Small intestine (tissue), 7 donors: ENCODE measurements around the gene PCSK6. TPM values are rescaled to one million over a fixed set of nuclear protein-coding genes. Genes with fewer than 3 reads are reported as not detected.

Experiments
- DNase-seq, 2 donors: peaks; one replicate each; pipeline versions ENCODE4 v3.0.0 to v3.0.0-alpha.2; 2013
- FAIRE-seq: peaks from 2 replicates; lab custom pipeline; 2012; peaks lifted over from hg19 to GRCh38; lab: Jason Lieb, UNC
- H3K27ac ChIP-seq, 3 donors: one replicate each; pipeline ENCODE4 v1.5.1; 2013; ENCODE audit warnings: low read length in 2 of 3, mild to moderate bottlenecking in 2 of 3, control low read depth in 1 of 3, inconsistent platforms in 1 of 3, low read depth in 1 of 3, moderate library complexity in 1 of 3
- H3K27me3 ChIP-seq, 3 donors: one replicate each; pipeline ENCODE4 v1.6.1; 2013; ENCODE audit warnings: low read length in 3 of 3, inconsistent platforms in 1 of 3; ENCODE audit not compliant: control insufficient read depth in 3 of 3, insufficient read depth in 3 of 3
- H3K36me3 ChIP-seq, 3 donors: one replicate each; pipeline ENCODE4 v1.6.1; 2013; ENCODE audit warnings: low read length in 3 of 3, inconsistent platforms in 1 of 3, low read depth in 1 of 3, mild to moderate bottlenecking in 1 of 3, moderate library complexity in 1 of 3; ENCODE audit not compliant: control insufficient read depth in 3 of 3, insufficient read depth in 2 of 3
- H3K4me1 ChIP-seq, 3 donors: one replicate each; pipeline ENCODE4 v1.6.1; 2013; ENCODE audit warnings: low read length in 2 of 3, inconsistent platforms in 1 of 3, low read depth in 1 of 3, mild to moderate bottlenecking in 1 of 3, moderate library complexity in 1 of 3; ENCODE audit not compliant: control insufficient read depth in 3 of 3, insufficient read depth in 2 of 3
- H3K4me3 ChIP-seq, 3 donors: one replicate each; pipeline ENCODE4 v1.5.1; 2013; ENCODE audit warnings: low read length in 3 of 3, control low read depth in 1 of 3, inconsistent platforms in 1 of 3, low read depth in 1 of 3, mild to moderate bottlenecking in 1 of 3, moderate library complexity in 1 of 3
- H3K9me3 ChIP-seq, 2 donors: one replicate each; pipeline ENCODE4 v1.6.1; 2013; ENCODE audit warnings: low read depth in 1 of 2, low read length in 1 of 2; ENCODE audit not compliant: control insufficient read depth in 2 of 2, insufficient read depth in 1 of 2
- WGBS, 3 donors: extraction: QIAGEN DNeasy Blood & Tissue Kit; methylation state at CpG; one replicate each; pipeline ENCODE4 v1.1.7; 2013; 5-methylcytosine and 5-hydroxymethylcytosine counted together
- polyA plus RNA-seq, 4 donors: library from polyadenylated mRNA; stranded (reverse) in 3 of 4; unstranded in 1 of 4; fragments of 200-250 nt in 3 of 4; fragments of 120-200 nt in 1 of 4; gene quantifications; one replicate each; pipeline versions ENCODE4 v1.2.1 to v1.2.3, GENCODE V29; 2013
- donor health status: healthy with polysubstance abuse.
- donor health status: control.
- donor health status: control.
- donor health status: Bipolar disorder and iron deficiency.
- donor health status: healthy.

Gene PCSK6
- polyA plus RNA-seq, 4 donors = 0.67 to 26.2 (median 6.5) TPM

GRCh38 chr15:101526442-101526841 is 36.9 kb upstream of the PCSK6 start:
- no peaks in the 10 kb centered on the region for H3K27me3 ChIP-seq
- no peak for FAIRE-seq
- DNase-seq = no peak
- no peak overlapping the region for H3K4me3 ChIP-seq
- 83 to 88% (median 86%) methylated on average over 13 of the region's 13 CpGs for WGBS, 3 donors
- no peak overlapping the region for H3K27ac ChIP-seq
- H3K4me1 ChIP-seq = peaks cover 0 to 18% (median 0%) of the 10 kb centered on the region in 3 donors
- no peaks in the 10 kb centered on the region for H3K36me3 ChIP-seq
- H3K9me3 ChIP-seq = no peaks in the 10 kb centered on the region

GRCh38 chr15:101526021-101526420 is 36.5 kb upstream of the PCSK6 start:
- no peak overlapping the region for H3K27ac ChIP-seq
- no peak overlapping the region for H3K4me3 ChIP-seq
- DNase-seq (no peak), FAIRE-seq (no peak)
- H3K36me3 ChIP-seq = no peaks in the 10 kb centered on the region
- H3K4me1 ChIP-seq = peaks cover 0 to 18% (median 0%) of the 10 kb centered on the region in 3 donors
- 85 to 91% (median 87%) methylated on average over 8 of the region's 8 CpGs for WGBS, 3 donors
- no peaks in the 10 kb centered on the region for H3K27me3 ChIP-seq
- no peaks in the 10 kb centered on the region for H3K9me3 ChIP-seq

- WGBS, 3 donors = 80 to 90% (median 84%) methylated on average over 10 of the region's 10 CpGs
- Histone ChIP-seq H3K36me3 (no peaks in the 10 kb centered on the region), H3K9me3 (no peaks in the 10 kb centered on the region), H3K27me3 (no peaks in the 10 kb centered on the region), H3K4me1 (peaks cover 0 to 18% (median 0%) of the 10 kb centered on the region in 3 donors), H3K4me3 (no peak overlapping the region), H3K27ac (no peak overlapping the region)
- DNase-seq (no peak), FAIRE-seq (no peak)
These were observed 35.7 kb upstream of the PCSK6 start for GRCh38 chr15:101525087-101525669.

GRCh38 chr15:101523560-101523940 is 34.0 kb upstream of the PCSK6 start:
- H3K27me3 ChIP-seq = peaks cover 0 to 2% (median 0%) of the 10 kb centered on the region in 3 donors
- 79 to 87% (median 85%) methylated on average over 8 of the region's 8 CpGs for WGBS, 3 donors
- FAIRE-seq (no peak), DNase-seq (no peak)
- H3K36me3 ChIP-seq = no peaks in the 10 kb centered on the region
- H3K27ac ChIP-seq = no peak overlapping the region
- peaks cover 0 to 12% (median 0%) of the 10 kb centered on the region in 3 donors for H3K4me1 ChIP-seq
- no peak overlapping the region for H3K4me3 ChIP-seq
- H3K9me3 ChIP-seq = no peaks in the 10 kb centered on the region

GRCh38 chr15:101522621-101523559 is 33.4 kb upstream of the PCSK6 start:
- DNase-seq (no peak), FAIRE-seq (no peak)
- Histone ChIP-seq H3K36me3 (no peaks in the 10 kb centered on the region), H3K4me3 (no peak overlapping the region), H3K9me3 (no peaks in the 10 kb centered on the region), H3K27ac (peak overlapping the region in 1 of 3 donors; percentile 17), H3K4me1 (peaks cover 0 to 5% (median 0%) of the 10 kb centered on the region in 3 donors), H3K27me3 (peaks cover 0 to 2% (median 0%) of the 10 kb centered on the region in 3 donors)
- 86 to 89% (median 87%) methylated on average over 18 of the region's 18 CpGs for WGBS, 3 donors

GRCh38 chr15:101522091-101522490 is 32.6 kb upstream of the PCSK6 start:
- no peaks in the 10 kb centered on the region for H3K36me3 ChIP-seq
- no peaks in the 10 kb centered on the region for H3K4me1 ChIP-seq
- H3K27ac ChIP-seq = peak overlapping the region in 1 of 3 donors; percentile 17
- FAIRE-seq (no peak), DNase-seq (no peak)
- H3K9me3 ChIP-seq = peaks cover 0 to 3% of the 10 kb centered on the region in 2 donors
- no peak overlapping the region for H3K4me3 ChIP-seq
- WGBS, 3 donors = 73 to 89% (median 85%) methylated on average over 11 of the region's 11 CpGs
- peaks cover 0 to 2% (median 0%) of the 10 kb centered on the region in 3 donors for H3K27me3 ChIP-seq

GRCh38 chr15:101521591-101521990 is 32.1 kb upstream of the PCSK6 start:
- Histone ChIP-seq H3K9me3 (peaks cover 0 to 4% of the 10 kb centered on the region in 2 donors), H3K4me1 (no peaks in the 10 kb centered on the region), H3K27me3 (peaks cover 0 to 2% (median 0%) of the 10 kb centered on the region in 3 donors), H3K27ac (no peak overlapping the region), H3K36me3 (no peaks in the 10 kb centered on the region), H3K4me3 (no peak overlapping the region)
- DNase-seq (peak in 1 of 2 donors; percentile 46), FAIRE-seq (no peak)
- WGBS, 3 donors = 5 to 9% (median 6%) methylated on average over 5 of the region's 5 CpGs

- H3K4me3 ChIP-seq = no peak overlapping the region
- H3K27ac ChIP-seq = no peak overlapping the region
- H3K27me3 ChIP-seq = peaks cover 0 to 2% (median 0%) of the 10 kb centered on the region in 3 donors
- 60 to 64% (median 60%) methylated on average over 3 of the region's 3 CpGs for WGBS, 3 donors
- H3K9me3 ChIP-seq = peaks cover 0 to 4% of the 10 kb centered on the region in 2 donors
- DNase-seq (no peak), FAIRE-seq (no peak)
- no peaks in the 10 kb centered on the region for H3K4me1 ChIP-seq
- no peaks in the 10 kb centered on the region for H3K36me3 ChIP-seq
These were observed 31.6 kb upstream of the PCSK6 start for GRCh38 chr15:101521069-101521468.
